Gastroesophageal sphincter (tissue), 3 donors: ENCODE results near the gene MAIP1.

Experiments used
- CTCF ChIP-seq, 4 experiments: fragments of 200-600 bp in 2 of 4; fragments of 450-650 bp in 2 of 4; sonication (generic) in 1 of 4; IDR thresholded peaks; one replicate each; pipeline ENCODE4 v1.5.1; 2017 to 2019; ENCODE audit warnings: antibody characterized with exemption in 4 of 4, mild to moderate bottlenecking in 2 of 4, moderate library complexity in 2 of 4
- POLR2AphosphoS5 ChIP-seq: sonication (generic); formaldehyde crosslinking; IDR thresholded peaks from one replicate; pipeline ENCODE4 v1.6.1; 2017; ENCODE audit warnings: antibody characterized with exemption

GRCh38 chr2:199907008-199907714 lies 48.2 kb upstream of the MAIP1 start:
- no peak for TF ChIP-seq CTCF (IDR thresholded peaks at IDR 0.05)
- TF ChIP-seq POLR2AphosphoS5 = no peak
